GM12865 (cell line): Measurements from ENCODE around the gene EVA1A.

Experiments
- DNase-seq: peaks from one replicate; pipeline ENCODE4 v3.0.0; 2010; ENCODE audit warnings: low read depth
- H3K4me3 ChIP-seq: 2 replicates; pipeline ENCODE4 v1.5.1; 2011; ENCODE audit warnings: mild to moderate bottlenecking, low read depth, low read length, control low read depth
- TF ChIP-seq, protein P1 (sequence below): IDR thresholded peaks from 2 replicates; pipeline ENCODE4 v1.5.1; 2011; ENCODE audit warnings: low read length, control low read depth, low read depth, inconsistent platforms; ENCODE audit not compliant: insufficient read depth; ENCODE audit errors: missing control alignments

EVA1A gene

GRCh38 chr2:75543446-75543845 is 17.3 kb downstream of the EVA1A start:
- TF ChIP-seq, protein P1, sequence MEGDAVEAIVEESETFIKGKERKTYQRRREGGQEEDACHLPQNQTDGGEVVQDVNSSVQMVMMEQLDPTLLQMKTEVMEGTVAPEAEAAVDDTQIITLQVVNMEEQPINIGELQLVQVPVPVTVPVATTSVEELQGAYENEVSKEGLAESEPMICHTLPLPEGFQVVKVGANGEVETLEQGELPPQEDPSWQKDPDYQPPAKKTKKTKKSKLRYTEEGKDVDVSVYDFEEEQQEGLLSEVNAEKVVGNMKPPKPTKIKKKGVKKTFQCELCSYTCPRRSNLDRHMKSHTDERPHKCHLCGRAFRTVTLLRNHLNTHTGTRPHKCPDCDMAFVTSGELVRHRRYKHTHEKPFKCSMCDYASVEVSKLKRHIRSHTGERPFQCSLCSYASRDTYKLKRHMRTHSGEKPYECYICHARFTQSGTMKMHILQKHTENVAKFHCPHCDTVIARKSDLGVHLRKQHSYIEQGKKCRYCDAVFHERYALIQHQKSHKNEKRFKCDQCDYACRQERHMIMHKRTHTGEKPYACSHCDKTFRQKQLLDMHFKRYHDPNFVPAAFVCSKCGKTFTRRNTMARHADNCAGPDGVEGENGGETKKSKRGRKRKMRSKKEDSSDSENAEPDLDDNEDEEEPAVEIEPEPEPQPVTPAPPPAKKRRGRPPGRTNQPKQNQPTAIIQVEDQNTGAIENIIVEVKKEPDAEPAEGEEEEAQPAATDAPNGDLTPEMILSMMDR = no peak
- no peak overlapping the region for H3K4me3 ChIP-seq
- DNase-seq = no peak

DNA sequence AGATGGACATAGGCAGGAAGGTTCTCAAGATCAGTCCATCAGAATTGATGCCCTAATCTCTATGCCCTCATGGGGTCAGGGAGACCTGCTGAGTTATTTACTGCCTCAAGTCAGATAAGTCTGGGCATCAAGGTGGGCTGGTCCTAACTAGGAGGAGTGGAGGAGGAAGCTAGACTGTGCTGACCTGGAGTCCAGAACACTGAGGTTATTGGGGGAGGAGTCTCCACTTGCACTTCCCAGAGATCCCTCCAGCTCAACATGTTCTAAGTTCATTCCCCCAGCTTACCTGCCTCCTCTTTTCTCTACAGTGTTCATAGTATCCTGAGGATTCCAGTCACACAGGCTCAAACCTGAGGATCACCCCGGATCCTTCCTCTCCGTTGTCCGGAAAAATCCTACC is 19.3 kb downstream of the EVA1A start:
- no peak overlapping the region for H3K4me3 ChIP-seq
- DNase-seq = no peak
- TF ChIP-seq, protein P1 = no peak

GRCh38 chr2:75540994-75541393 is 19.7 kb downstream of the EVA1A start:
- DNase-seq = no peak
- TF ChIP-seq, protein P1 = no peak
- H3K4me3 ChIP-seq = no peak overlapping the region

DNA sequence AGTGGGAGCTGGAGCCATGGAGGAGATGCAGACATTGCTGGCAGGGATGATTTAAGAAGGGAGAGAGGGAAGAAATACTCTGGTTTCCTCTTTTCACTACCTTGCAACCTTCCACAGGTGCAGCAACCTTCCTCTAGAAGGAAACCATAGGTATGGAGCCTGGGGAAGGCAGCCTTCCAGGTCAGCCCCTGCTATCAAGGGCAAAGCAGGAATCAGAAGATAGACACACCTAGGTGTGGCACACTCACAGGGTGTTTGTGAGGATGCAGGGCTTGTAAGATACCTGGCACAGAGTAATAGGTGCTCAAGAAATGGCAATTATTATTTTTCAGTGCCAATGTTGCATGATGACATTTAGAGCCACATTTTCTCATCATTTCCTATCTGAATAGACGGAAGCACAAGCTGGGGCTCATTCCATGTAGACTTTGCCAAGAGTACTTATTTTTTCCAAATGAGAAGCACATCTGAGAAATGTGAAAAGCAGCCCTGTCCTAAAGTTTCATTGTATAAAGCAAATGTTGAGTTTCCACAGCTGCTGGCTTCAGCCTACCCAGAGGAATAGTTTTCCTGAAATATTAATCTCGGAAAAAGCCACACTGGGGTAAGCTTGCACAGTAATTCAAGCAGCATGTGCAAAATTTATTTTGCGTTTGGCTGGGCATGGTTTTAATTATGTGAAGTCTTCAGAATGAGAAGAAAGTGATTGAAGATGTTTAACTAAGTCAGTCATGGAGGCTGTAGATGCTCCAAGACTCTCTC is 20.6 kb downstream of the EVA1A start:
- TF ChIP-seq, protein P1 = no peak
- DNase-seq = no peak
- no peak overlapping the region for H3K4me3 ChIP-seq

DNA sequence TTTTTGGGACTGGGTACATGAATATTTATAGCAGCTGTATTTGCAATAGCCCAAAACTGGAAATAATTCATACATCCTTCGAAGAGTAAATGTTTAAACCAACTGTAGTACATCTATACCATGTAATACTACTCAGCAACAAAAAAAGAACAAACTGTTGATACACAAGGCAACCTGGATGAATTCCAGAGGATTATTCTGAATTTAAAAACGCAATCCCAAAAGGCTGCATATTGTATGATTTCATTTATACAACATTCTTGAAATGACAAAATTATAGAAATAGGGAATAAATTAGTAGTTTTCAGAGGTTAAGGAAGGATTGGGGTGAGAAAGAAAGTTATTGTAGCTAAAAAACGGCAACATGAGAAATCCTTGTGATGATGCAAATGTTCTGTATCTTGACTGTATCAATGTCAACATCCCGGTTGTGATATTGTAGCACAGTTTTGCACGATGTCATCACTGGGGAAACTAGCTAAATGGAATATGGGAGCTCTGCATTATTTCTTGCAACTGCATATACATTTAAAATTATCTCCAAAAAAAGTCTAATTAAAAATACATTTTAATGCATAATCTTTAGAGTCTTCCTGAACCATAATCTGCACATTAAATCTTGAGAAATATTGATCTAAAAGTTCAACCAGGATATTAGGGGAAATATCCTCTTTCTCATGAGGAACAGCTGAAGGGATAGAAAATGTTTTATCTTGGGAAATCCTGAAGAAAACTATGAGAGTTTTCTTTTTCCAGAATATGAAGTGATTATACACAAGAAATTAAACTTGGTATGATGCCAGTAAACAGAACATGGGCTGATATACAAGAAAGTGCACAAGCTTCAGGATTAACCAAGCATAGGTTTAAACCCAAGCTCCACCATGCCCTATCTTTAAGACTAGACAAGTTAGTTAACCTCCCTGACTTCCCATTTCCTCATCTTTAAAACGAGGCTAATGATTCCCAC is 21.9 kb downstream of the EVA1A start:
- no peak for DNase-seq
- no peak overlapping the region for H3K4me3 ChIP-seq
- TF ChIP-seq, protein P1 = no peak

DNA sequence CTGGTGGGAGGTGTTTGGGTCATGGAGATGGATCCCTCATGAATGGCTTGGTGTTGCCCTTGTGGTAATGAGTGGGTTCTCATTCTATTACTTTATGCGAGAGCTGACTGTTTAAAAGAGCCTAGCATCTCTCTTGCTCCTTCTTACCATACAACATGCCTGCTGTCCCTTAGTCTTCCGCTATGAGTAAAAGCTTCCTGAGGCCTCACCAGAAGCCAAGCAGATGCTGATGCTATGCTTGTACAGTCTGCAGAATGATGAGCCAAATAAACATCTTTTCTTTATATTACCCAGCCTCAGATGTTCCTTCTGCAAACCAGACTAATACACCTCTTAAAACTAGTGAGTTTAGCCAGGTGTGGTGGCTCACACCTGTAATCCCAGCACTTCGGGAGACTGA is 23.1 kb downstream of the EVA1A start:
- H3K4me3 ChIP-seq = no peak overlapping the region
- TF ChIP-seq, protein P1 = no peak
- no peak for DNase-seq
